Vagina (tissue), 2 donors: ENCODE data around the gene LRRC55. TPM values are rescaled to one million over a fixed set of nuclear protein-coding genes. Genes with fewer than 3 reads are reported as not detected.
A peak's percentile ranks its signal among the peaks of the same experiment; 100 is the strongest.

Experiments
- DNase-seq, 2 donors: peaks; one replicate each; pipeline ENCODE4 v3.0.0-alpha.2; 2017; ENCODE audit errors: extremely low spot score in 2 of 2
- H3K27ac ChIP-seq: fragments of 200-600 bp; sonication (generic); one replicate; pipeline ENCODE4 v1.5.1; 2019
- H3K27me3 ChIP-seq: fragments of 200-600 bp; sonication (generic); one replicate; pipeline ENCODE4 v1.5.1; 2019
- H3K36me3 ChIP-seq, 2 donors: fragments of 200-600 bp; sonication (generic); one replicate each; pipeline ENCODE4 v1.5.1; 2017 to 2019
- H3K4me1 ChIP-seq: fragments of 200-600 bp; sonication (generic); one replicate; pipeline ENCODE4 v1.5.1; 2019
- H3K4me3 ChIP-seq, 2 donors: fragments of 200-600 bp; sonication (generic); 1 replicate in 1 of 2; 2 replicates in 1 of 2; pipeline ENCODE4 v1.5.1; 2016 to 2019
- H3K9me3 ChIP-seq: fragments of 200-600 bp; sonication (generic); one replicate; pipeline ENCODE4 v1.5.1; 2019
- POLR2A ChIP-seq, 2 donors: fragments of 450-650 bp; IDR thresholded peaks; one replicate each; pipeline ENCODE4 v1.6.1; 2017; ENCODE audit warnings: antibody characterized with exemption in 2 of 2, mild to moderate bottlenecking in 2 of 2, moderate library complexity in 2 of 2
- POLR2AphosphoS5 ChIP-seq, 2 donors: sonication (generic); formaldehyde crosslinking; IDR thresholded peaks; one replicate each; pipeline ENCODE4 v1.9.0; 2017; ENCODE audit warnings: antibody characterized with exemption in 2 of 2, mild to moderate bottlenecking in 2 of 2, low read depth in 1 of 2; ENCODE audit not compliant: insufficient read depth in 1 of 2
- intact Hi-C: fragments of 100-400 bp; cut with DNase I; formaldehyde crosslinking; loops from one replicate; pipeline ENCODE4 v1.15.1; 2023
- total RNA-seq: library from RNA; depleted of rRNA; stranded (reverse); fragments of >200 nt; gene quantifications from one replicate; pipeline ENCODE4 v1.2.3, GENCODE V29; 2016
- TF ChIP-seq, protein P1 (sequence below), 3 experiments: fragments of 450-650 bp in 2 of 3; fragments of 200-600 bp in 1 of 3; sonication (generic) in 1 of 3; IDR thresholded peaks; one replicate each; pipeline ENCODE4 v1.5.1; 2017 to 2019; ENCODE audit warnings: antibody characterized with exemption in 3 of 3, mild to moderate bottlenecking in 2 of 3, moderate library complexity in 2 of 3

Gene LRRC55
- total RNA-seq, 1 donor from 2014 or later: 0.74 TPM

DNA sequence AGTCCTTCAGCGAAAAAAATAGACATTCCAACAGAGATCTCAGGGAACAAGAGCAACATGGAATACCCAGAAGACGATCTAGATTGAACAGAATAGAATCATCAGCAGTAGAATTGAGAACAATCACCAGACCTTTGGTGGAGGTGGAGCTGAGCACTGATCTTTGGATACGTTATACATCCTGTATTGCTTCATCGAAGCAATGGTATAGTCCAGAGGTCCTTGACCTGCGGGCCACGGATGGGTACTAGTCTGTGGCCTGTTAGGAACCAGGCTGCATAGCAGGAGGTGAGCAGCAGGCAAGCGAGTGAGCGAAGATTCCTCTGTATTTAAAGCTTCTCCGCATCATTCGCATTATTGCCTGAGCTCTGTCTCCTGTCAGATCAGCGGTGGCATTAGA is 17.6 kb downstream of the LRRC55 start:
- Histone ChIP-seq H3K4me1 (peaks cover 14% of the 10 kb centered on the region), H3K4me3 (no peak overlapping the region), H3K36me3 (no peaks in the 10 kb centered on the region), H3K27ac (no peak overlapping the region), H3K9me3 (no peaks in the 10 kb centered on the region), H3K27me3 (no peaks in the 10 kb centered on the region)
- TF ChIP-seq POLR2A (IDR thresholded peaks at IDR 0.05) (no peak), POLR2AphosphoS5 (IDR thresholded peaks at IDR 0.05; ENCODE audit: insufficient read depth in 1 of 2, low read depth in 1 of 2) (no peak)
- TF ChIP-seq, protein P1, sequence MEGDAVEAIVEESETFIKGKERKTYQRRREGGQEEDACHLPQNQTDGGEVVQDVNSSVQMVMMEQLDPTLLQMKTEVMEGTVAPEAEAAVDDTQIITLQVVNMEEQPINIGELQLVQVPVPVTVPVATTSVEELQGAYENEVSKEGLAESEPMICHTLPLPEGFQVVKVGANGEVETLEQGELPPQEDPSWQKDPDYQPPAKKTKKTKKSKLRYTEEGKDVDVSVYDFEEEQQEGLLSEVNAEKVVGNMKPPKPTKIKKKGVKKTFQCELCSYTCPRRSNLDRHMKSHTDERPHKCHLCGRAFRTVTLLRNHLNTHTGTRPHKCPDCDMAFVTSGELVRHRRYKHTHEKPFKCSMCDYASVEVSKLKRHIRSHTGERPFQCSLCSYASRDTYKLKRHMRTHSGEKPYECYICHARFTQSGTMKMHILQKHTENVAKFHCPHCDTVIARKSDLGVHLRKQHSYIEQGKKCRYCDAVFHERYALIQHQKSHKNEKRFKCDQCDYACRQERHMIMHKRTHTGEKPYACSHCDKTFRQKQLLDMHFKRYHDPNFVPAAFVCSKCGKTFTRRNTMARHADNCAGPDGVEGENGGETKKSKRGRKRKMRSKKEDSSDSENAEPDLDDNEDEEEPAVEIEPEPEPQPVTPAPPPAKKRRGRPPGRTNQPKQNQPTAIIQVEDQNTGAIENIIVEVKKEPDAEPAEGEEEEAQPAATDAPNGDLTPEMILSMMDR (IDR thresholded peaks at IDR 0.05): no peak
- intact Hi-C loops: no loop called here
- no peak for DNase-seq

- intact Hi-C loops: no loop called here
- no peak for TF ChIP-seq POLR2AphosphoS5 (IDR thresholded peaks at IDR 0.05; ENCODE audit: insufficient read depth in 1 of 2, low read depth in 1 of 2)
- TF ChIP-seq POLR2A (IDR thresholded peaks at IDR 0.05): no peak
- TF ChIP-seq, protein P1 (IDR thresholded peaks at IDR 0.05): no peak
Observed at GRCh38 chr11:57200917-57201316, 19.2 kb downstream of the LRRC55 start.

GRCh38 chr11:57202281-57202680 is 20.5 kb downstream of the LRRC55 start:
- no peak for TF ChIP-seq POLR2A (IDR thresholded peaks at IDR 0.05)
- TF ChIP-seq POLR2AphosphoS5 (IDR thresholded peaks at IDR 0.05; ENCODE audit: insufficient read depth in 1 of 2, low read depth in 1 of 2): no peak
- TF ChIP-seq, protein P1 (IDR thresholded peaks at IDR 0.05): no peak
- H3K27me3 ChIP-seq: no peaks in the 10 kb centered on the region
- peaks cover 19% of the 10 kb centered on the region for H3K4me1 ChIP-seq
- intact Hi-C loops: no loop called here
- no peak overlapping the region for H3K4me3 ChIP-seq
- H3K27ac ChIP-seq: no peak overlapping the region
- no peaks in the 10 kb centered on the region for H3K36me3 ChIP-seq
- H3K9me3 ChIP-seq: no peaks in the 10 kb centered on the region
- DNase-seq: no peak

More at GRCh38 chr11:57200917-57201316, 19.2 kb downstream of the LRRC55 start:
- Histone ChIP-seq H3K27ac (no peak overlapping the region), H3K36me3 (no peaks in the 10 kb centered on the region), H3K4me3 (no peak overlapping the region), H3K4me1 (peaks cover 19% of the 10 kb centered on the region), H3K27me3 (no peaks in the 10 kb centered on the region), H3K9me3 (no peaks in the 10 kb centered on the region)
- no peak for DNase-seq

GRCh38 chr11:57203359-57203758 is 21.6 kb downstream of the LRRC55 start:
- intact Hi-C loops: no loop called here
- no peak overlapping the region for H3K27ac ChIP-seq

GRCh38 chr11:57203882-57204480 is 22.2 kb downstream of the LRRC55 start:
- Histone ChIP-seq H3K9me3 (no peaks in the 10 kb centered on the region), H3K4me1 (peaks cover 19% of the 10 kb centered on the region), H3K27ac (no peak overlapping the region), H3K27me3 (no peaks in the 10 kb centered on the region), H3K4me3 (no peak overlapping the region), H3K36me3 (no peaks in the 10 kb centered on the region)
- intact Hi-C loops: no loop called here
- DNase-seq: no peak
- TF ChIP-seq POLR2A (IDR thresholded peaks at IDR 0.05) (no peak), POLR2AphosphoS5 (IDR thresholded peaks at IDR 0.05; ENCODE audit: insufficient read depth in 1 of 2, low read depth in 1 of 2) (no peak)
- TF ChIP-seq, protein P1 (IDR thresholded peaks at IDR 0.05): no peak

More at GRCh38 chr11:57203359-57203758, 21.6 kb downstream of the LRRC55 start:
- DNase-seq: no peak
- H3K9me3 ChIP-seq: no peaks in the 10 kb centered on the region
- TF ChIP-seq POLR2A (IDR thresholded peaks at IDR 0.05) (no peak), POLR2AphosphoS5 (IDR thresholded peaks at IDR 0.05; ENCODE audit: insufficient read depth in 1 of 2, low read depth in 1 of 2) (peak in 1 of 2 donors; percentile 9)
- TF ChIP-seq, protein P1 (IDR thresholded peaks at IDR 0.05): no peak
- no peaks in the 10 kb centered on the region for H3K36me3 ChIP-seq
- peaks cover 19% of the 10 kb centered on the region for H3K4me1 ChIP-seq
- H3K4me3 ChIP-seq: no peak overlapping the region
- H3K27me3 ChIP-seq: no peaks in the 10 kb centered on the region
